Medulla oblongata (tissue), 1 donor: ENCODE data around the gene NEMP1.

Source experiments
- DNase-seq: peaks from one replicate; pipeline ENCODE4 v3.0.0-alpha.2; 2015; ENCODE audit errors: extremely low spot score

Gene NEMP1

GRCh38 chr12:57107456-57108155, 29.0 kb upstream of the NEMP1 start:
- DNase-seq: no peak

- no peak for DNase-seq
Observed at GRCh38 chr12:57106021-57106708, 27.6 kb upstream of the NEMP1 start.

GRCh38 chr12:57105011-57105753, 26.6 kb upstream of the NEMP1 start:
- no peak for DNase-seq

- no peak for DNase-seq
Observed at GRCh38 chr12:57104292-57104910, 25.8 kb upstream of the NEMP1 start.

- DNase-seq: no peak
Observed at GRCh38 chr12:57103856-57104255, 25.3 kb upstream of the NEMP1 start.

- DNase-seq: no peak
Observed at GRCh38 chr12:57101892-57102695, 23.5 kb upstream of the NEMP1 start.

- no peak for DNase-seq
Observed at GRCh38 chr12:57099766-57100165, 21.2 kb upstream of the NEMP1 start.

- no peak for DNase-seq
Observed at GRCh38 chr12:57099047-57099714, 20.6 kb upstream of the NEMP1 start.

GRCh38 chr12:57098546-57098945, 20.0 kb upstream of the NEMP1 start:
- no peak for DNase-seq

GRCh38 chr12:57097554-57097835, 18.9 kb upstream of the NEMP1 start:
- DNase-seq: no peak

GRCh38 chr12:57096748-57097553, 18.4 kb upstream of the NEMP1 start:
- no peak for DNase-seq

- DNase-seq: no peak
Observed at GRCh38 chr12:57096099-57096572, 17.5 kb upstream of the NEMP1 start.

GRCh38 chr12:57095440-57095839, 16.8 kb upstream of the NEMP1 start:
- DNase-seq: no peak

GRCh38 chr12:57094208-57095160, 15.9 kb upstream of the NEMP1 start:
- no peak for DNase-seq

GRCh38 chr12:57093415-57094207, 15.0 kb upstream of the NEMP1 start:
- peak; percentile 29 for DNase-seq

GRCh38 chr12:57092876-57093414, 14.4 kb upstream of the NEMP1 start:
- no peak for DNase-seq

GRCh38 chr12:57092529-57092862, 13.9 kb upstream of the NEMP1 start:
- no peak for DNase-seq
